GM18867 (cell line): ENCODE results near the gene BRD7.

Experiments
- ATAC-seq: cut with Tn5 transposase; IDR thresholded peaks from one replicate; pipeline ENCODE4 v1.9.1; 2021; ENCODE audit warnings: mild to moderate bottlenecking, moderate library complexity; ENCODE audit not compliant: unreplicated experiment

Gene BRD7

GRCh38 chr16:50293041-50293783, 75.6 kb downstream of the BRD7 start:
- ATAC-seq = no peak

GRCh38 chr16:50292566-50292948, 76.2 kb downstream of the BRD7 start:
- no peak for ATAC-seq

- ATAC-seq = no peak
Measured at GRCh38 chr16:50291719-50292565, 76.8 kb downstream of the BRD7 start.

- no peak for ATAC-seq
Measured at GRCh38 chr16:50290856-50291255, 77.9 kb downstream of the BRD7 start.

GRCh38 chr16:50289950-50290764, 78.6 kb downstream of the BRD7 start:
- ATAC-seq = no peak

GRCh38 chr16:50288920-50289319, 79.9 kb downstream of the BRD7 start:
- ATAC-seq = no peak

GRCh38 chr16:50288026-50288425, 80.8 kb downstream of the BRD7 start:
- no peak for ATAC-seq

- no peak for ATAC-seq
Measured at GRCh38 chr16:50286681-50287080, 82.1 kb downstream of the BRD7 start.

- no peak for ATAC-seq
Measured at GRCh38 chr16:50285406-50286003, 83.3 kb downstream of the BRD7 start.

GRCh38 chr16:50284131-50284911, 84.5 kb downstream of the BRD7 start:
- no peak for ATAC-seq

GRCh38 chr16:50282955-50283631, 85.7 kb downstream of the BRD7 start:
- ATAC-seq = no peak

GRCh38 chr16:50282010-50282538, 86.7 kb downstream of the BRD7 start:
- peak; percentile 94 for ATAC-seq

GRCh38 chr16:50281391-50282009, 87.3 kb downstream of the BRD7 start:
- no peak for ATAC-seq

GRCh38 chr16:50280932-50281331, 87.9 kb downstream of the BRD7 start:
- no peak for ATAC-seq

- no peak for ATAC-seq
Measured at GRCh38 chr16:50279504-50279865, 89.3 kb downstream of the BRD7 start.

- ATAC-seq = no peak
Measured at GRCh38 chr16:50278251-50278650, 90.5 kb downstream of the BRD7 start.

- no peak for ATAC-seq
Measured at GRCh38 chr16:50276801-50277555, 91.8 kb downstream of the BRD7 start.

- no peak for ATAC-seq
Measured at GRCh38 chr16:50276326-50276640, 92.5 kb downstream of the BRD7 start.
